Calu3 (cell line): ENCODE measurements around the gene HPN. TPM values are rescaled to one million over a fixed set of nuclear protein-coding genes. Genes with fewer than 3 reads are reported as not detected.

Source experiments
- BruUV-seq: library from RNA; stranded (reverse); fragments of 400-500 nt; replicated peaks from 2 replicates; lab custom pipeline; 2021; lab: Mats Ljungman, UMichigan
- CTCF ChIA-PET: fragments of 300-600 bp; sonication (Branson Sonifier 250); formaldehyde crosslinking; loops from one replicate; lab custom pipeline; 2022; ENCODE audit warnings: antibody characterized with exemption; lab: Charles Lee
- DNase-seq: peaks from one replicate; pipeline ENCODE4 v3.0.0; 2022
- H3K27ac Mint-ChIP-seq: one replicate; pipeline ENCODE4 v1.8.0; 2022; ENCODE audit warnings: mixed read lengths; ENCODE audit not compliant: unreplicated experiment
- H3K27me3 Mint-ChIP-seq: one replicate; pipeline ENCODE4 v1.8.0; 2022; ENCODE audit warnings: mixed read lengths; ENCODE audit not compliant: unreplicated experiment
- H3K36me3 Mint-ChIP-seq: one replicate; pipeline ENCODE4 v1.8.0; 2022; ENCODE audit warnings: mild to moderate bottlenecking, moderate library complexity, mixed read lengths; ENCODE audit not compliant: insufficient read depth, unreplicated experiment
- H3K4me1 Mint-ChIP-seq: one replicate; pipeline ENCODE4 v1.8.0; 2022; ENCODE audit warnings: mild to moderate bottlenecking, low read depth, mixed read lengths; ENCODE audit not compliant: unreplicated experiment
- H3K4me3 Mint-ChIP-seq: one replicate; pipeline ENCODE4 v1.8.0; 2022; ENCODE audit warnings: mild to moderate bottlenecking, low read depth, moderate library complexity, mixed read lengths; ENCODE audit not compliant: unreplicated experiment
- H3K9me3 Mint-ChIP-seq: one replicate; pipeline ENCODE4 v1.8.0; 2022; ENCODE audit warnings: low read depth, mixed read lengths; ENCODE audit not compliant: unreplicated experiment
- intact Hi-C: fragments of 100-400 bp; cut with micrococcal nuclease; formaldehyde crosslinking; loops from one replicate; pipeline ENCODE4 v1.10.0; 2022; ENCODE audit not compliant: unreplicated experiment
- total RNA-seq: library from RNA; stranded (reverse); gene quantifications from 2 replicates; pipeline ENCODE4 v1.2.3, GENCODE V29; 2022
- TF ChIP-seq, protein P1 (sequence below): fragments of 200-600 bp; IDR thresholded peaks from one replicate; pipeline ENCODE4 v1.8.0; 2022; ENCODE audit warnings: antibody characterized with exemption; ENCODE audit not compliant: unreplicated experiment

The HPN gene
- total RNA-seq, 1 experiment from 2014 or later: 1.4 TPM

DNA sequence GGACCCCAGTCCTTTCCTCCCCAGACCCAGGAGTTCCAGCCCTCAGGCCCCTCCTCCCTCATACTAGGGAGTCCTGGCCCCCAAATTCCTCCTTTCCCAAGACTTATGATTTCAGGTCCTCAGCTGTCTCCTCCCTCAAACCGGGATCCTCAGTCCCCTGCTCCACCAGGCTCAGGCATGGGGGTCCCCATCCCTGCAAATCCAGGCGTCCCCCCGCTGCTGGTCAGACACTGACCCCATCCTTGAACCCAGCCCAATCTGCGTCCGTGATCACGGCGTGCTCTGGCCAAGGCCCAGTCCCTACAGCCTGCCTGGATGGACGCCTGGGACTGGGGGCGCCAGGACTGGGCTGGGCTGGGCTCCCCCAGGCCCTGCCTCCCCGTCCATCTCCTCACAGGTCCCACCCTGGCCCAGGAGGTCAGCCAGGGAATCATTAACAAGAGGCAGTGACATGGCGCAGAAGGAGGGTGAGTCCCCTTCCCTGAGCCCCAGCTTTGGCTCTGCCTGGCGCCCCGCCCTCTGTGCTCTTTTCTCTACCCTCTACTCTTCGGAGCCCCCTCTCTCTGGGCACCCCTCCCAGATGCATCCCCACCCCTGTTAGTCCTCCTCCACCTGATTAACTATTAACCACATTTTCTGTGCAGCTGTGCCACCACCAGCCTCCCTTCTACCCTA, 672 bp downstream of the HPN start:
- intact Hi-C loops: no loop called here
- TF ChIP-seq, protein P1, sequence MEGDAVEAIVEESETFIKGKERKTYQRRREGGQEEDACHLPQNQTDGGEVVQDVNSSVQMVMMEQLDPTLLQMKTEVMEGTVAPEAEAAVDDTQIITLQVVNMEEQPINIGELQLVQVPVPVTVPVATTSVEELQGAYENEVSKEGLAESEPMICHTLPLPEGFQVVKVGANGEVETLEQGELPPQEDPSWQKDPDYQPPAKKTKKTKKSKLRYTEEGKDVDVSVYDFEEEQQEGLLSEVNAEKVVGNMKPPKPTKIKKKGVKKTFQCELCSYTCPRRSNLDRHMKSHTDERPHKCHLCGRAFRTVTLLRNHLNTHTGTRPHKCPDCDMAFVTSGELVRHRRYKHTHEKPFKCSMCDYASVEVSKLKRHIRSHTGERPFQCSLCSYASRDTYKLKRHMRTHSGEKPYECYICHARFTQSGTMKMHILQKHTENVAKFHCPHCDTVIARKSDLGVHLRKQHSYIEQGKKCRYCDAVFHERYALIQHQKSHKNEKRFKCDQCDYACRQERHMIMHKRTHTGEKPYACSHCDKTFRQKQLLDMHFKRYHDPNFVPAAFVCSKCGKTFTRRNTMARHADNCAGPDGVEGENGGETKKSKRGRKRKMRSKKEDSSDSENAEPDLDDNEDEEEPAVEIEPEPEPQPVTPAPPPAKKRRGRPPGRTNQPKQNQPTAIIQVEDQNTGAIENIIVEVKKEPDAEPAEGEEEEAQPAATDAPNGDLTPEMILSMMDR: no peak
- H3K27ac Mint-ChIP-seq: peak overlapping the region; percentile 54

DNA sequence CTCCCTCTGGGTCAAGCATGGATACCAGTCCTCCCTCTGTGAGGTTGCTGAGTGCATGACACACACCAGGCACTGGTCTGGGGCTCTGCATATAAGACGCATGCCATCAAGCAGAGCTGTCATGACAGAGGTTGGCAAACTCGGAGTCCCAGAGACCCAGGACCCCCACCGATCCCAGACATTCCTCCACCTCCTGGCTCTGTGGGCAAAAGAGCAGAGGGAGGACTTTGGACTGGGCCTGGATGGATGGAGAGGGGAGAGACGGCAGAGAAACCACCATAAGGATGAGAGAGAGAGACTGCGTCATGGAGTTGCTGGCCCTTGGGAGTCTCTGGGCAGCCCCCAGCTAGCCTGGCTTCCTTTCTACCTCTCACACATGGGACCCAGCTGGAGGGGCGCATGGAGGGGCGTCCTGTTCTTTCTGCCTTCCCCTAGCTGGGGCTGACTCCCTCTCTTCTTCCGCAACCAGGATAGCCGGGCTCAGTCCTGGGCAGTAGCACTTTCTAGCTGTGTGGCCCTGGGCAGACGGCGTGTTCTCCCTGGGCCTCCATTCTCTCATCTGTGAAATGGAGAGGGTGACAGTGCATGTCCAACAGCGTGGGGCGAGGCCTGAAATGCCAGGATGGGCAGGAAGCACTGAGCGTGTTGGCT, 1.6 kb downstream of the HPN start:
- CTCF ChIA-PET: interaction anchor here (1.0 kb wide), 1 partner anchor 72 kb away, joined by 3 read pairs; no protein-coding TSS in a partner anchor
- H3K27me3 Mint-ChIP-seq: no peaks in the 10 kb centered on the region
- BruUV-seq: no TSS peak
- H3K9me3 Mint-ChIP-seq: no peaks in the 10 kb centered on the region
- DNase-seq: no peak
- no peak overlapping the region for H3K4me3 Mint-ChIP-seq
- TF ChIP-seq, protein P1: no peak
- H3K27ac Mint-ChIP-seq: no peak overlapping the region
- H3K36me3 Mint-ChIP-seq: peaks cover 11% of the 10 kb centered on the region
- intact Hi-C loops: no loop called here
- H3K4me1 Mint-ChIP-seq: peaks cover 33% of the 10 kb centered on the region

More for the DNA sequence above, 672 bp downstream of the HPN start:
- DNase-seq: no peak
- H3K4me3 Mint-ChIP-seq: peak overlapping the region; percentile 39
- no peaks in the 10 kb centered on the region for H3K27me3 Mint-ChIP-seq
- H3K4me1 Mint-ChIP-seq: peaks cover 33% of the 10 kb centered on the region
- CTCF ChIA-PET: no interaction called here
- BruUV-seq: no TSS peak
- H3K36me3 Mint-ChIP-seq: peaks cover 11% of the 10 kb centered on the region
- H3K9me3 Mint-ChIP-seq: no peaks in the 10 kb centered on the region

DNA sequence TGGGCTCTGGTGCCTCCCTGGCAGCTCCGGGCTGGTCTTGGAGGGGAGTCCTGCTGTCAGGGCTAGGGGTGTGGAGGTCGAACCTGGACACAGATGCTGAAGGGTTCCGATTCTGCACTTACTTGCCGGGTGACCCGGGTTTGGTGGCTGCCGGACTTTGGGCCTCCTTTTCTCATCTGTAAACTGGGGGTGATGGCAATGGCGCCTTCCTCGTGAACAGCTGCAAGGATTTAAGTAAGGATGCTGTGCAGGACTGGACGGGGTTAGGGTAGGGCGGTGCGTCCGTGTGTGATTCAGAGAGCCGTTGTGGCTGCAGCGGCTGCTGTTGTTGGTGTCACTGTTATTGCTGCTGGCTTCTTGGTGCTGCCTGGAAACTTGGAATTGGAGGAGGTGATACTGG, 2.4 kb downstream of the HPN start:
- Mint-ChIP-seq H3K36me3 (peaks cover 11% of the 10 kb centered on the region), H3K4me1 (peaks cover 33% of the 10 kb centered on the region), H3K4me3 (no peak overlapping the region), H3K9me3 (no peaks in the 10 kb centered on the region), H3K27ac (no peak overlapping the region), H3K27me3 (no peaks in the 10 kb centered on the region)
- CTCF ChIA-PET: interaction anchor here (0.9 to 1.3 kb wide), 9 partner anchors 12 to 226 kb away, joined by 3 to 11 read pairs (median 4); partner anchors contain the start of genes FXYD3 and FXYD5
- DNase-seq: no peak
- no TSS peak for BruUV-seq
- intact Hi-C loops: no loop called here
- TF ChIP-seq, protein P1: no peak

DNA sequence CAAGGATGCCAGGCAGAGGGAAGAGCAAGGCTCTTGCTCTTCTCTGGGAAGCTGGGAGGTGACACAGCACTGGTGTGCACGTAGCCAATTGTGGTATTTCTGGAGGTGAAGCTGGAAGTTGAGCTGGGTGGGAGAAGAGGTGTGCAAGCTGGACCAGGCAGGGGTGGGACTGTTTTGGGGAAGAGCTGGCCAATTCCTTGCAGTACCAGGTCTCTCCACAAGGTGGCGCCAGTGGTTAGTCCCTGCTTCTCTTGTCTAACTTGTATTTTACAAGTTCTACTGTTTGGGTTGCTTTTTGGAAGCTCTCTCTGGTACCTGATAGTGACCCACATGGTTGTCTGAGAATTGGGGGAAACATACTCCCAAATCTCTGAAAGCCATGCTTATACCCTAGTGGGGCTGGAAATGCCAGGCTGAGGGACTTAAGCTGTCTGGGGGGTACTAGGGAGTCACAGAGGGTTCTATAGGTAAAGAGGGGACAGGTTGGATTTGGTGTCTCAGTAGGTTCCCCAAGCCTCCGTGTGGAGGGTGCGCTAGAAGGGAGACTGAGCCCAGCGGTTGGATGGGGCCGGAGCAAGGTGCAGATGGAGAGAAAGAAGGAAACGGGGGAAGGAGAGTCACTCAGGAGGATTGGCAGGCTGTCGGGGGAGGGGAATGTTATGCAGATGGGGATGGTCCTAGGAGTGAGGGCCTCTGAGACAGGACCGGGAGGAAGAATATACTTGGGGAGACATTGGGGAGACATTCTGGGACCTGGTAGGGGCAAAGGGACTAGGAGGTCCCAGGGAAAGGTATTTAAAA, 3.0 kb downstream of the HPN start:
- CTCF ChIA-PET: interaction anchor here (0.5 to 1.3 kb wide), 10 partner anchors 12 to 771 kb away, joined by 3 to 11 read pairs (median 4); partner anchors contain the start of genes FXYD3 and FXYD5
- H3K27ac Mint-ChIP-seq: no peak overlapping the region
- H3K36me3 Mint-ChIP-seq: peaks cover 11% of the 10 kb centered on the region
- no TSS peak for BruUV-seq
- H3K27me3 Mint-ChIP-seq: no peaks in the 10 kb centered on the region
- H3K4me1 Mint-ChIP-seq: peaks cover 33% of the 10 kb centered on the region
- DNase-seq: peak; percentile 82
- no peak overlapping the region for H3K4me3 Mint-ChIP-seq
- no peaks in the 10 kb centered on the region for H3K9me3 Mint-ChIP-seq
- TF ChIP-seq, protein P1: peak; percentile 99
- intact Hi-C loops: no loop called here
